K562 (cell line): ENCODE data around the gene LPAR2. TPM values are rescaled to one million over a fixed set of nuclear protein-coding genes. Genes with fewer than 3 reads are reported as not detected.

Experiments
- ATAC-seq: fragments of 200-7000 bp; cut with Tn5 transposase; 3 replicates; pipeline ENCODE4 v1.9.1; 2020; ENCODE audit warnings: moderate library complexity
- BruUV-seq: library from RNA; stranded (reverse); fragments of 400-500 nt; replicated peaks from 2 replicates; lab custom pipeline; 2021; lab: Mats Ljungman, UMichigan
- CTCF ChIA-PET: fragments of 300-600 bp; formaldehyde crosslinking; extraction: SDS; loops from one replicate; lab custom pipeline; 2021; ENCODE audit warnings: low intra/inter-chr PET ratio; lab: Yijun Ruan, JAX
- POLR2A ChIA-PET: fragments of 300-600, 350-650 bp; sonication (Branson Sonifier 250); formaldehyde crosslinking; extraction: SDS; loops from one replicate; lab custom pipeline; 2021; ENCODE audit warnings: antibody characterized with exemption, inconsistent platforms; lab: Yijun Ruan, JAX
- DNase-seq, 4 experiments: peaks; one replicate each; pipeline versions ENCODE4 v3.0.0 to v3.0.0-alpha.2; 2011 to 2018; ENCODE audit warnings: low spot score in 3 of 4, mixed read lengths in 3 of 4; ENCODE audit errors: extremely low read depth in 1 of 4
- FAIRE-seq: peaks from 2 replicates; lab custom pipeline; 2011; peaks lifted over from hg19 to GRCh38; lab: Jason Lieb, UNC
- H2AFZ ChIP-seq: 2 replicates; pipeline ENCODE4 v1.6.0; 2011; ENCODE audit warnings: low read depth, low read length, control low read depth, inconsistent platforms
- H3K27ac ChIP-seq: fragments of 200-600 bp; 3 replicates; pipeline ENCODE4 v1.8.0; 2011; ENCODE audit warnings: low read depth, mild to moderate bottlenecking, control low read depth, inconsistent platforms, low read length, moderate library complexity, mixed read lengths; ENCODE audit errors: extremely low read depth
- H3K27me3 ChIP-seq, 2 experiments: fragments of 300-600 bp in 1 of 2; 2 replicates in 1 of 2; 3 replicates in 1 of 2; pipeline versions ENCODE4 v1.6.0 to v1.8.0; 2011; ENCODE audit warnings: inconsistent platforms in 2 of 2, low read length in 2 of 2, mild to moderate bottlenecking in 1 of 2, mixed read lengths in 1 of 2, moderate library complexity in 1 of 2; ENCODE audit not compliant: control insufficient read depth in 2 of 2, insufficient read depth in 2 of 2
- H3K36me3 ChIP-seq: fragments of 300-600 bp; 3 replicates; pipeline ENCODE4 v1.8.0; 2011; ENCODE audit warnings: mild to moderate bottlenecking, low read length, inconsistent platforms; ENCODE audit not compliant: control insufficient read depth, insufficient read depth
- H3K4me1 ChIP-seq, 2 experiments: fragments of 200-600 bp in 1 of 2; replicated peaks in 1 of 2; 2 replicates in 1 of 2; 3 replicates in 1 of 2; pipeline versions ENCODE4 v1.5.1 to v1.8.0; 2011; ENCODE audit warnings: inconsistent platforms in 2 of 2, low read length in 2 of 2, mild to moderate bottlenecking in 1 of 2, mixed read lengths in 1 of 2, moderate library complexity in 1 of 2; ENCODE audit not compliant: control insufficient read depth in 2 of 2, insufficient read depth in 2 of 2
- H3K4me2 ChIP-seq: 2 replicates; pipeline ENCODE4 v1.6.1; 2011; ENCODE audit warnings: low read length, control low read depth, inconsistent platforms, mixed read lengths; ENCODE audit not compliant: insufficient read depth
- H3K4me3 ChIP-seq: fragments of 200-600 bp; sonication (generic), shearing (Covaris generic); 2 replicates; pipeline ENCODE4 v1.5.1; 2016; ENCODE audit warnings: control low read depth, inconsistent platforms
- H3K79me2 ChIP-seq: fragments of 200-600 bp; 3 replicates; pipeline ENCODE4 v1.8.0; 2011; ENCODE audit warnings: low read length, inconsistent platforms; ENCODE audit not compliant: control insufficient read depth, insufficient read depth
- H3K9ac ChIP-seq, 2 experiments: 2 replicates each; pipeline versions ENCODE4 v1.6.0 to v1.6.1; 2011; ENCODE audit warnings: low read depth in 2 of 2, low read length in 2 of 2, control low read depth in 1 of 2, inconsistent platforms in 1 of 2, mild to moderate bottlenecking in 1 of 2, mixed read lengths in 1 of 2; ENCODE audit not compliant: insufficient read depth in 1 of 2
- H3K9me1 ChIP-seq: one replicate; pipeline ENCODE4 v1.6.0; 2011; ENCODE audit warnings: inconsistent platforms, mild to moderate bottlenecking, low read length, moderate library complexity; ENCODE audit not compliant: control insufficient read depth, insufficient read depth
- H3K9me3 ChIP-seq: replicated peaks from 2 replicates; pipeline ENCODE4 v1.5.1; 2011; ENCODE audit warnings: low read depth, low read length, inconsistent platforms; ENCODE audit not compliant: control insufficient read depth, insufficient read depth
- H4K20me1 ChIP-seq: replicated peaks from 2 replicates; pipeline ENCODE4 v1.6.1; 2011; ENCODE audit warnings: low read length, inconsistent platforms, mixed read lengths; ENCODE audit not compliant: control insufficient read depth, insufficient read depth
- POLR2G ChIP-seq: fragments of 200-400 bp; formaldehyde crosslinking; IDR thresholded peaks from 2 replicates; pipeline ENCODE4 v1.6.1; 2017; ENCODE audit warnings: low read depth, mild to moderate bottlenecking, antibody characterized with exemption, low read length, moderate library complexity
- ZNF583 ChIP-seq: fragments of 250-450 bp; sonication (Bioruptor Pico); IDR thresholded peaks from 2 replicates; pipeline ENCODE4 v1.4.0; 2020
- WGBS: fragments of 100-300 bp; shearing (Covaris generic); methylation state at CpG from one replicate; pipeline ENCODE4 v1.1.6; 2016; ENCODE audit warnings: low coverage, mixed read lengths; ENCODE audit not compliant: insufficient coverage; ENCODE audit errors: missing lambda C conversion rate; 5-methylcytosine and 5-hydroxymethylcytosine counted together
- in situ Hi-C: fragments of 300-500 bp; cut with MboI; formaldehyde crosslinking; loops from 4 replicates; pipeline ENCODE4 v1.15.0; 2018; ENCODE audit warnings: inconsistent platforms, mixed read lengths
- intact Hi-C: fragments of 100-400 bp; cut with micrococcal nuclease; formaldehyde crosslinking; loops from 2 replicates; pipeline ENCODE4 v1.14.2; 2022
- polyA plus RNA-seq, 8 experiments: library from polyadenylated mRNA; depleted of rRNA in 4 of 8; stranded (reverse) in 5 of 8; unstranded in 3 of 8; fragments of >200 nt; fragmentation: Nextera tagmentation in 2 of 8; fragmentation: Illumina TruSeq in 1 of 8; extraction: Ambion mirVana in 2 of 8; extraction: Trizol in 1 of 8; gene quantifications; 2 replicates each; pipeline versions ENCODE4 v1.2.1 to v1.2.3, GENCODE V29; 2011 to 2014; ENCODE audit warnings: inconsistent platforms in 1 of 8, missing spikeins in 1 of 8
- total RNA-seq, 7 experiments: library from RNA; depleted of rRNA in 6 of 7; stranded (reverse); fragments of >200 nt in 6 of 7; fragmentation: Illumina TruSeq in 2 of 7; extraction: Trizol in 2 of 7; gene quantifications; 2 replicates each; pipeline versions ENCODE4 v1.2.1 to v1.2.3, GENCODE V29; 2011 to 2021; ENCODE audit warnings: low replicate concordance in 1 of 7
- TF ChIP-seq, protein P1 (sequence below): fragments of 450-650 bp; IDR thresholded peaks from 2 replicates; pipeline ENCODE4 v1.6.1; 2016

The LPAR2 gene
- total and polyA plus RNA-seq, 9 of the 15 experiments (the other 6 are each of a cell fraction or from before 2014, with no cell fraction given): 0.63 to 13.8 (median 4.4) TPM

DNA sequence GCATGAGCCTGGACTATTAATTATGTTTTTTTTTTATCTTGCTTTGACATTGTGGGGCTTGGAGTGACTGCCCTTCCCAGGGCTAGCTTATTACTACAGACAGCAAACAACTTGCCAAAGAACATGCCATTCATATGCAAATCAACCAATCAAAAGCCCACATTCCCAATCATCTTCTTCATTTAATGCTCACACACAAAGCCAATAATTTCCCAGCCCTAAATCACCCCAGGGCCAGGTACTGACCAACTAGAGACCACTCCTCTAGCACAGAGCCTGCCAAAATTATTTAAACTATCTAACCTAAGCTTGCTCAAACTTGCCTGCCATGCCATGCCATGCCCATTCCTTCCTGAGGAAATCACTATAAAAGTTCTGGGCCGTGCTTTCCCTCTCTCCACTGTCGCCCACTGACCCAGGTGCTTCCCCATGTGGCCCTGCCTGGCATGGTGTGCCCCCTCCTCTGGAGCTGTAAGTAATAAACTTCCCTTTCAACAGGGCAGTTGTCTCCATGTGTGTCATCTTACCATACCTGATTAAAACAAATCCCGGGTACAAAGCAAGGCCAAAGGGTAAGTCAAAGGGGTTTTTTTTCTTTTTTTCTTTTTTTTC is 25.2 kb downstream of the LPAR2 start:
- Histone ChIP-seq H3K9me1 (no peaks in the 10 kb centered on the region), H3K79me2 (no peaks in the 10 kb centered on the region)
- POLR2A ChIA-PET: interaction anchor here (0.6 to 0.7 kb wide), 3 partner anchors 14 to 110 kb away, joined by 3 to 4 read pairs (median 3); partner anchors contain the start of gene PBX4
- intact Hi-C loops: no loop called here
- no peak for ATAC-seq
- no peak for TF ChIP-seq ZNF583 (CRISPR knock-in tag)
- TF ChIP-seq POLR2G: no peak
- TF ChIP-seq, protein P1, sequence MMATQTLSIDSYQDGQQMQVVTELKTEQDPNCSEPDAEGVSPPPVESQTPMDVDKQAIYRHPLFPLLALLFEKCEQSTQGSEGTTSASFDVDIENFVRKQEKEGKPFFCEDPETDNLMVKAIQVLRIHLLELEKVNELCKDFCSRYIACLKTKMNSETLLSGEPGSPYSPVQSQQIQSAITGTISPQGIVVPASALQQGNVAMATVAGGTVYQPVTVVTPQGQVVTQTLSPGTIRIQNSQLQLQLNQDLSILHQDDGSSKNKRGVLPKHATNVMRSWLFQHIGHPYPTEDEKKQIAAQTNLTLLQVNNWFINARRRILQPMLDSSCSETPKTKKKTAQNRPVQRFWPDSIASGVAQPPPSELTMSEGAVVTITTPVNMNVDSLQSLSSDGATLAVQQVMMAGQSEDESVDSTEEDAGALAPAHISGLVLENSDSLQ: 0 out of 2 replicates have a peak, but pooled peaks have one; percentile 8
- TF ChIP-seq, all 486 proteins: peak for 1
- no TSS peak for BruUV-seq
- H3K9ac ChIP-seq: no peak overlapping the region
- H3K9me3 ChIP-seq: no peaks in the 10 kb centered on the region
- in situ Hi-C loops: no loop called here
- DNase-seq: no peak
- H3K4me2 ChIP-seq: no peak overlapping the region
- H3K36me3 ChIP-seq: no peaks in the 10 kb centered on the region
- no peaks in the 10 kb centered on the region for H4K20me1 ChIP-seq
- no peaks in the 10 kb centered on the region for H3K27me3 ChIP-seq
- no peak for FAIRE-seq
- no peak overlapping the region for H3K27ac ChIP-seq
- no peak overlapping the region for H2AFZ ChIP-seq
- CTCF ChIA-PET: no interaction called here
- no peak overlapping the region for H3K4me3 ChIP-seq
- WGBS: 0% methylated on average over 3 of the region's 3 CpGs
- H3K4me1 ChIP-seq: peaks cover 3 to 9% of the 10 kb centered on the region in 2 experiments; a peak in 3 of 5 replicates
